Measurements from ENCODE around the gene EID3. TPM values are rescaled to one million over a fixed set of nuclear protein-coding genes. Genes with fewer than 3 reads are reported as not detected.

Gene EID3
- total RNA-seq, 1 experiment from 2014 or later: 1.4 TPM

- Histone ChIP-seq H3K23me2 (ENCODE audit: insufficient read length, low read depth, low read length, poor library complexity, severe bottlenecking) (no peaks in the 10 kb centered on the region), H3K56ac (ENCODE audit: insufficient read length, low read depth, low read length) (no peak overlapping the region), H4K5ac (ENCODE audit: insufficient read length, low read depth, low read length) (no peak overlapping the region), H3T11ph (ENCODE audit: low read length) (no peak overlapping the region), H3K9me3 (ENCODE audit: control insufficient read depth, low read depth, low read length) (no peaks in the 10 kb centered on the region), H2AFZ (ENCODE audit: low read length) (no peak overlapping the region), H3K23ac (ENCODE audit: insufficient read length, low read depth, low read length) (no peak overlapping the region), H3K27me3 (ENCODE audit: insufficient read depth, low read length) (no peaks in the 10 kb centered on the region), H2BK20ac (ENCODE audit: low read depth, low read length, poor library complexity, severe bottlenecking) (no peak overlapping the region), H3K9ac (ENCODE audit: extremely low read depth, insufficient read length, low read length) (no peak overlapping the region), H4K8ac (replicated peaks; ENCODE audit: insufficient read length, low read depth, low read length) (no peak overlapping the region), H3K4ac (ENCODE audit: low read depth, low read length) (no peak overlapping the region), H3K4me1 (ENCODE audit: insufficient read depth, low read length) (peaks cover 9% of the 10 kb centered on the region), H4K91ac (ENCODE audit: insufficient read length, low read depth, low read length) (no peak overlapping the region), H3K14ac (ENCODE audit: insufficient read depth, low read length) (no peak overlapping the region), H3K27ac (ENCODE audit: insufficient read length, low read depth, low read length) (no peak overlapping the region), H4K20me1 (ENCODE audit: control insufficient read depth, insufficient read depth, insufficient read length) (no peaks in the 10 kb centered on the region), H3K18ac (ENCODE audit: insufficient read length, low read depth, low read length) (no peak overlapping the region), H3K4me2 (ENCODE audit: insufficient read depth, insufficient read length, low read length) (no peak overlapping the region), H2BK15ac (ENCODE audit: low read depth, low read length) (no peak overlapping the region), H3K79me1 (ENCODE audit: insufficient read depth, low read depth, low read length, poor library complexity, severe bottlenecking) (no peaks in the 10 kb centered on the region), H3K79me2 (ENCODE audit: insufficient read depth, low read length) (no peaks in the 10 kb centered on the region), H2BK120ac (ENCODE audit: low read depth, low read length, poor library complexity, severe bottlenecking) (no peak overlapping the region), H2AK5ac (ENCODE audit: insufficient read length, low read length) (no peak overlapping the region), H2BK12ac (ENCODE audit: insufficient read length, low read depth, low read length) (no peak overlapping the region), H2BK5ac (ENCODE audit: insufficient read length, low read length) (no peak overlapping the region)
- DNase-seq: peak; percentile 17
- H3K4me1 Mint-ChIP-seq: peaks cover 15 to 22% of the 10 kb centered on the region in 2 experiments
- no peaks in the 10 kb centered on the region for H3K27me3 Mint-ChIP-seq (ENCODE audit: low read depth)
- no CpG with 5 or more reads among the region's 5 CpGs for WGBS (ENCODE audit: extremely low coverage, insufficient read length, low lambda C conversion rate)
- no peaks in the 10 kb centered on the region for H3K9me3 Mint-ChIP-seq
- peak overlapping the region in 2 of 3 experiments; percentile 11 to 20; a peak in 3 of 7 replicates for H3K27ac Mint-ChIP-seq
- H3K4me3 Mint-ChIP-seq: no peak overlapping the region
- peaks cover 14 to 47% (median 43%) of the 10 kb centered on the region in 3 experiments; a peak in 6 of 7 replicates for H3K36me3 Mint-ChIP-seq (ENCODE audit: insufficient read depth in 1 of 3, low read depth in 3 of 3)
- no peak for TF ChIP-seq CTCF (conservative IDR thresholded peaks at IDR 0.05)
These were observed 44.0 kb downstream of the EID3 start for GRCh38 chr12:104347374-104348075.

Measured in H9 (cell line).